ENCODE measurements around the gene HSPBAP1.

The HSPBAP1 gene

DNA sequence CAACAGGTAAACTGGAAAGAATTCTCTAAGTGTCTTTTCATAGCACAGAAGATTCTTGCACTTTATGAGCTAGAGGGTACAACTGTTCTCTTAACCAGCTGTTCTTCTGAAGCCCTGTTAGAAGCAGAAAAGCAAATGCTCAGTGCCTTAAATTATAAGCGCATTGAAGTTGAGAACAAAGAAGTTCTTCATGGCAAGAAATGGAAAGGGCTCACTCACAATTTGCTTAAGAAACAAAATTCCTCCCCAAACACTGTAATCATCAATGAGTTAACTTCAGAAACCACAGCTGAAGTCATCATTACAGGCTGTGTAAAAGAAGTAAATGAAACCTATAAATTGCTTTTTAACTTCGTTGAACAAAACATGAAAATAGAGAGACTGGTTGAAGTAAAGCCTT is 93.4 kb downstream of the HSPBAP1 start:
- Histone ChIP-seq H3K36me3 (replicated peaks; ENCODE audit: insufficient read depth, low read length) (no peaks in the 10 kb centered on the region), H3K9ac (ENCODE audit: low read length) (no peak overlapping the region), H3K79me2 (ENCODE audit: low read length) (no peaks in the 10 kb centered on the region), H3K27me3 (replicated peaks; ENCODE audit: insufficient read depth, low read length) (no peaks in the 10 kb centered on the region), H3F3A (ENCODE audit: insufficient read depth, low read length) (no peaks in the 10 kb centered on the region), H3K27ac (ENCODE audit: low read length) (no peak overlapping the region), H3K4me2 (ENCODE audit: low read depth, low read length) (no peak overlapping the region), H3K9me2 (replicated peaks; ENCODE audit: insufficient read depth, low read length) (no peaks in the 10 kb centered on the region), H3K9me3 (replicated peaks; ENCODE audit: insufficient read depth, low read length) (no peaks in the 10 kb centered on the region), H2AFZ (ENCODE audit: low read length) (no peak overlapping the region), H3K4me3 (ENCODE audit: low read length) (no peak overlapping the region), H3K4me1 (ENCODE audit: low read length) (no peaks in the 10 kb centered on the region), H4K20me1 (ENCODE audit: insufficient read depth, low read length) (no peaks in the 10 kb centered on the region)
- no peak for DNase-seq
- TF ChIP-seq EZH2phosphoT487 (IDR thresholded peaks at IDR 0.05; ENCODE audit: low read length) = no peak
- no peak for TF ChIP-seq EZH2 (optimal IDR thresholded peaks at IDR 0.05; ENCODE audit: low read depth, low read length)
- TF ChIP-seq, protein P1, sequence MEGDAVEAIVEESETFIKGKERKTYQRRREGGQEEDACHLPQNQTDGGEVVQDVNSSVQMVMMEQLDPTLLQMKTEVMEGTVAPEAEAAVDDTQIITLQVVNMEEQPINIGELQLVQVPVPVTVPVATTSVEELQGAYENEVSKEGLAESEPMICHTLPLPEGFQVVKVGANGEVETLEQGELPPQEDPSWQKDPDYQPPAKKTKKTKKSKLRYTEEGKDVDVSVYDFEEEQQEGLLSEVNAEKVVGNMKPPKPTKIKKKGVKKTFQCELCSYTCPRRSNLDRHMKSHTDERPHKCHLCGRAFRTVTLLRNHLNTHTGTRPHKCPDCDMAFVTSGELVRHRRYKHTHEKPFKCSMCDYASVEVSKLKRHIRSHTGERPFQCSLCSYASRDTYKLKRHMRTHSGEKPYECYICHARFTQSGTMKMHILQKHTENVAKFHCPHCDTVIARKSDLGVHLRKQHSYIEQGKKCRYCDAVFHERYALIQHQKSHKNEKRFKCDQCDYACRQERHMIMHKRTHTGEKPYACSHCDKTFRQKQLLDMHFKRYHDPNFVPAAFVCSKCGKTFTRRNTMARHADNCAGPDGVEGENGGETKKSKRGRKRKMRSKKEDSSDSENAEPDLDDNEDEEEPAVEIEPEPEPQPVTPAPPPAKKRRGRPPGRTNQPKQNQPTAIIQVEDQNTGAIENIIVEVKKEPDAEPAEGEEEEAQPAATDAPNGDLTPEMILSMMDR (IDR thresholded peaks at IDR 0.05; ENCODE audit: low read length) = no peak

DNA sequence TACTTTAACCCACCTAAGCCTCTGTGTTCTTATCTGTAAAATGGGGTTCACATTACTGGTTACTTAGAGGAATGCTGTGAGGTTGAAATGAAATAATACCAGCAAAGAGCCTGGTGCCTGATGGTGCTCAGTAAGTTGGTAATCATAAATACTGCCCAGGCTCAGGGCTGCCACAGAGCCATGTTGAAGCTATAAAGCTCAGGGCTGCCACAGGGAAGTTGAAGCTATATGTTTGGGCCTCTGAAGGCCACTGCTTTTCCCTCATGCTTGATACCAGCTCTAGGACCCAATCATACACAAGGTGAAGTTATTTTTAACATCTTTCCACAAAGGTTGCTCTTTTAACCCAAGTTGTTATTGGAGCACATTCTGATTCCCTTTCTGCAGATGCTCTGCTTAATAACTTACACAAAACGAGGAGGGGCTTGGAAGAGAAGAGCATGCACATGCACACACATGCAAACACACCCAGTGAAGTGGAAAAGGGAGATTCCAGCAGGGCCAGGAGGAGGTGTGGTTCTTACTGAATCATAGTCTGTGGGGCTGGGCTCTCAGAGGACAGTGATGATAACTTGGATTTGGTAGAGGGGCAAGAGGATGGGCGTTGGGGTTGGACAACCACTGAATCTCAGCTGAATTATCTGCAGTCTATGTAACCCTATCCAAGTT is 95.5 kb downstream of the HSPBAP1 start:
- H3F3A ChIP-seq (ENCODE audit: insufficient read depth, low read length) = no peaks in the 10 kb centered on the region
- H3K4me3 ChIP-seq (ENCODE audit: low read length) = no peak overlapping the region
- no peak overlapping the region for H3K4me2 ChIP-seq (ENCODE audit: low read depth, low read length)
- no peaks in the 10 kb centered on the region for H3K9me3 ChIP-seq (replicated peaks; ENCODE audit: insufficient read depth, low read length)
- no peak for DNase-seq
- no peak for TF ChIP-seq EZH2phosphoT487 (IDR thresholded peaks at IDR 0.05; ENCODE audit: low read length)
- TF ChIP-seq, protein P1 (IDR thresholded peaks at IDR 0.05; ENCODE audit: low read length) = no peak
- TF ChIP-seq EZH2 (optimal IDR thresholded peaks at IDR 0.05; ENCODE audit: low read depth, low read length) = no peak
- H3K79me2 ChIP-seq (ENCODE audit: low read length) = no peaks in the 10 kb centered on the region
- H3K27ac ChIP-seq (ENCODE audit: low read length) = no peak overlapping the region
- H3K4me1 ChIP-seq (ENCODE audit: low read length) = no peaks in the 10 kb centered on the region
- H3K36me3 ChIP-seq (replicated peaks; ENCODE audit: insufficient read depth, low read length) = no peaks in the 10 kb centered on the region
- no peak overlapping the region for H3K9ac ChIP-seq (ENCODE audit: low read length)
- no peak overlapping the region for H2AFZ ChIP-seq (ENCODE audit: low read length)
- no peaks in the 10 kb centered on the region for H4K20me1 ChIP-seq (ENCODE audit: insufficient read depth, low read length)
- no peaks in the 10 kb centered on the region for H3K27me3 ChIP-seq (replicated peaks; ENCODE audit: insufficient read depth, low read length)
- no peaks in the 10 kb centered on the region for H3K9me2 ChIP-seq (replicated peaks; ENCODE audit: insufficient read depth, low read length)

DNA sequence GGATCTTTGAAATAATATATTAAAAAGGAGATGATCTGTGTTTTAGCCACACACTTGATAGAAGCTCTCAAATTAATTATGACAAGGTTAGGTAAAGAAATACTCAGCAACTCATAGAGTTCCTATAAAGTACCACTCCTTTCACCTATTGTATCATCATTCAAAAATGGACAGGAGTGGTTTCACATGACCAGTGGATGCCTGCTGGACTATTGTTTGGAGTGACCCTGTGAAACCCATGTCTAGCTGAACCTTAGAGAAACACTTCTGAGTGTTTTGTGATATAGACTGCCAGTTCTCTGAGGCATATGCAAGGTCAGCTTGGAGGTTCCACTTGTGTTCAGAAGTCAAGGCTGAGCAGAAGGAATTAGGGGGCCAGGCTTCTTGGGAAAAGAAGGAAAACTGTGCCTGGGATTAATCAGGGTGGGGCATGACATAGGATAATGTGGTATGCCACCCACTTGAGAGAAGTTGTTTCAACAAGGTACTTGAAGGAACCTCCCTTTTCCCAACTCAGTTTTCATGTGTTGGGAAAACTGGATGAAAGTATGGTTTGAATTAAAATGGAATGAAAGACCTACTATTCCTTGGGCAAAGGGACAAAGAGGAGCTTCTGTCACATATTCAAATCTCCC is 97.6 kb downstream of the HSPBAP1 start:
- H3K36me3 ChIP-seq (replicated peaks; ENCODE audit: insufficient read depth, low read length) = no peaks in the 10 kb centered on the region
- no peak overlapping the region for H3K4me3 ChIP-seq (ENCODE audit: low read length)
- H3K27me3 ChIP-seq (replicated peaks; ENCODE audit: insufficient read depth, low read length) = no peaks in the 10 kb centered on the region
- no peak overlapping the region for H3K9ac ChIP-seq (ENCODE audit: low read length)
- no peaks in the 10 kb centered on the region for H3F3A ChIP-seq (ENCODE audit: insufficient read depth, low read length)
- H3K27ac ChIP-seq (ENCODE audit: low read length) = no peak overlapping the region
- no peaks in the 10 kb centered on the region for H3K9me2 ChIP-seq (replicated peaks; ENCODE audit: insufficient read depth, low read length)
- H3K4me2 ChIP-seq (ENCODE audit: low read depth, low read length) = no peak overlapping the region
- H3K4me1 ChIP-seq (ENCODE audit: low read length) = no peaks in the 10 kb centered on the region
- H2AFZ ChIP-seq (ENCODE audit: low read length) = no peak overlapping the region
- H4K20me1 ChIP-seq (ENCODE audit: insufficient read depth, low read length) = no peaks in the 10 kb centered on the region
- H3K9me3 ChIP-seq (replicated peaks; ENCODE audit: insufficient read depth, low read length) = no peaks in the 10 kb centered on the region
- no peak for DNase-seq
- TF ChIP-seq EZH2phosphoT487 (IDR thresholded peaks at IDR 0.05; ENCODE audit: low read length) (no peak), EZH2 (optimal IDR thresholded peaks at IDR 0.05; ENCODE audit: low read depth, low read length) (no peak)
- TF ChIP-seq, protein P1 (IDR thresholded peaks at IDR 0.05; ENCODE audit: low read length) = no peak
- no peaks in the 10 kb centered on the region for H3K79me2 ChIP-seq (ENCODE audit: low read length)

All from MM.1S (cell line).